Brain microvascular endothelial cell (primary cell): ENCODE measurements around the gene HOXB5.
A peak's percentile ranks its signal among the peaks of the same experiment; 100 is the strongest.

ENCODE experiments used
- DNase-seq: peaks from one replicate; pipeline ENCODE4 v3.0.0-alpha.2; 2020
- H3K27ac ChIP-seq: fragments of 250-450 bp; sonication (Bioruptor Pico); 2 replicates; pipeline ENCODE4 v1.5.1; 2020; ENCODE audit warnings: mild to moderate bottlenecking, moderate library complexity
- H3K27me3 ChIP-seq: fragments of 250-450 bp; sonication (Bioruptor Pico); replicated peaks from 2 replicates; pipeline ENCODE4 v1.5.1; 2020; ENCODE audit warnings: mild to moderate bottlenecking
- H3K36me3 ChIP-seq: fragments of 250-450 bp; sonication (Bioruptor Pico); replicated peaks from 2 replicates; pipeline ENCODE4 v1.5.1; 2020; ENCODE audit warnings: mild to moderate bottlenecking
- H3K4me3 ChIP-seq: 2 replicates; pipeline ENCODE4 v1.5.1; 2011; ENCODE audit warnings: low read depth, mild to moderate bottlenecking, control low read depth, low read length, moderate library complexity
- in situ Hi-C: cut with HindIII; loops from 2 replicates; pipeline ENCODE4 v1.10.0; 2017; ENCODE audit warnings: low sequenced_read_pairs, low pct_ligation_motif_present
- TF ChIP-seq, protein P1 (sequence below): IDR thresholded peaks from 2 replicates; pipeline ENCODE4 v1.5.1; 2011; ENCODE audit warnings: low read depth, mild to moderate bottlenecking, moderate library complexity, low read length, control low read depth, inconsistent platforms; ENCODE audit errors: missing control alignments

HOXB5 gene

DNA sequence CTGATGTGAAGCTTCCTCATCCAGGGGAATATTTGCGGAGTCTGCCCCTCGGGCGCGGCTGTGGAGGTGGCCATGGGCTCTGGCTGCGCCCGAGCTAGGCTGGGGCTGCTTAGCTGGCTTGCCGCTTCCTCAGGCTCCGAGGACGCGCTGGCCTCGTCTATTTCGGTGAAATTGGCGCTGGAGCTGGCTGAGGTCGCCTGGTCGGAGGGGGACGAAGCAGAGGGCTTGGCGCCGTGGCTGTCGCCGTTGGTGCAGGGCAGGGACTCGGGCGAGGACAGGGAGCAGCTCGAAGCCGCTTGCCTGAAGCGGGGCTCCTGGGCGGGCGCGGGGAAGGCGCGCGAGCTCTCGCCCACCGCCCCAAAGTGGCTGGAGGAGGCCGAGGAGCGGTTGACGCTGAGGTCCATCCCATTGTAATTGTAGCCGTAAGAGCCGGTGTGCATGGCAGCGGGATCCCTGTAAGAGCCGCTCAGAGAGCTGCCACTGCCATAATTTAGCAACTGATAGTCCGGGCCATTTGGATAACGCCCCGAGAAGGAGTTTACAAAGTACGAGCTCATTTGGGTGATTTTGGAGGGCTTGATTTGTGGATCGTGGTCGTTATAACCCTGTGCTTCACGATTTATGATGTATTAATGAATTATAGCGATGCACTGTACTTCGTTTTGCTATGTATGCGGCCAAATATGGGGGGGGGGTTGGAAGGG lies at the start of gene HOXB5:
HOXB5 (minus strand) TSS at position 654 of the 704 bp plus-strand sequence; CDS start at position 557, 97 bp downstream.
- no peaks in the 10 kb centered on the region for H3K36me3 ChIP-seq
- in situ Hi-C loops, result no loop called here
- TF ChIP-seq, protein P1, sequence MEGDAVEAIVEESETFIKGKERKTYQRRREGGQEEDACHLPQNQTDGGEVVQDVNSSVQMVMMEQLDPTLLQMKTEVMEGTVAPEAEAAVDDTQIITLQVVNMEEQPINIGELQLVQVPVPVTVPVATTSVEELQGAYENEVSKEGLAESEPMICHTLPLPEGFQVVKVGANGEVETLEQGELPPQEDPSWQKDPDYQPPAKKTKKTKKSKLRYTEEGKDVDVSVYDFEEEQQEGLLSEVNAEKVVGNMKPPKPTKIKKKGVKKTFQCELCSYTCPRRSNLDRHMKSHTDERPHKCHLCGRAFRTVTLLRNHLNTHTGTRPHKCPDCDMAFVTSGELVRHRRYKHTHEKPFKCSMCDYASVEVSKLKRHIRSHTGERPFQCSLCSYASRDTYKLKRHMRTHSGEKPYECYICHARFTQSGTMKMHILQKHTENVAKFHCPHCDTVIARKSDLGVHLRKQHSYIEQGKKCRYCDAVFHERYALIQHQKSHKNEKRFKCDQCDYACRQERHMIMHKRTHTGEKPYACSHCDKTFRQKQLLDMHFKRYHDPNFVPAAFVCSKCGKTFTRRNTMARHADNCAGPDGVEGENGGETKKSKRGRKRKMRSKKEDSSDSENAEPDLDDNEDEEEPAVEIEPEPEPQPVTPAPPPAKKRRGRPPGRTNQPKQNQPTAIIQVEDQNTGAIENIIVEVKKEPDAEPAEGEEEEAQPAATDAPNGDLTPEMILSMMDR, result no peak
- no peak for DNase-seq
- peak within 1 kb of the TSS; percentile 58 for H3K4me3 ChIP-seq
- peaks cover 95% of the 10 kb centered on the region for H3K27me3 ChIP-seq
- no peak within 1 kb of the TSS for H3K27ac ChIP-seq

GRCh38 chr17:48642843-48643696 lies 49.5 kb upstream of the HOXB5 start:
- Histone ChIP-seq H3K27me3 (peaks cover 96% of the 10 kb centered on the region), H3K4me3 (no peak overlapping the region), H3K27ac (no peak overlapping the region), H3K36me3 (no peaks in the 10 kb centered on the region)
- TF ChIP-seq, protein P1, result no peak
- in situ Hi-C loops, result no loop called here
- no peak for DNase-seq

DNA sequence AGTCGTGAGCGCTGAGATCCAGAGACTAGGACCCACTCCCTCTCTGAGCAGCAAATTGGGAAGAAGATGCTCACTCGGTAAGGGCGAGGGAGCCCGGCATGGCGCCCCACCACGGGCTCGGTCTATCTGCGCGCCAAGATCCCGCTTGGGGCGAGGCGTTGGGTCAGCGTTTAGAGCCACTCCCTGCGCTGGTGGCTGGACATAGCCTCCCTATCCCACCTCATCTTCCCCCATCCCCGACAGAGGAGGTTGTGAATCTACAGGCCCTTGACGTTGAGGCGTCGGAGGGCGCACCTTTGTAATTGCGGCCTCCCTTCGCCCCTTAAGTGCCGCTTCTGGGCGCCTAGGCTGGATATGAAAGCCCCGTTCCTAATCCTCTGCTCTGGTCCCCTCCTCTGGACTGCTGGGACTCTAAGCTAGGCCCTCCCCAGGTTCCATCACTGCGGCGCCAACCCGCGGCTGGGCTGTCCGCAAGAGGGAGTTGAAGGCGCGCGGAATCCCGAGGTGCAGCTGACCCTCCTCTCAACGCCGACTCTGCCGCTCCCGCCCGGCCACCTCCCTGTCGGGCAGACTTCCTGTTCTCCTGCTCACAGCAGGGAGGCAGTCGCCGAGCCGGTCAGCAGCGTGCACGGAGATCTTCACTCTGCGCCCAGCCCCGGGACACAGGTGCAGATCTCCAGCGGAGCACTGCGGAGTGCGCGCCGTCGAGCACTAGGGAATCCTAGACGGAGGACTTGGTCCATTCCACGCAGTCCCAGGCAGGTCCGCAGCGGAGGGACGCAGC lies 48.7 kb upstream of the HOXB5 start:
- no peak overlapping the region for H3K27ac ChIP-seq
- H3K4me3 ChIP-seq, result no peak overlapping the region
- no peaks in the 10 kb centered on the region for H3K36me3 ChIP-seq
- TF ChIP-seq, protein P1, result peak; percentile 1
- in situ Hi-C loops, result no loop called here
- H3K27me3 ChIP-seq, result peaks cover 97% of the 10 kb centered on the region
- DNase-seq, result no peak

- Histone ChIP-seq H3K27me3 (peaks cover 99% of the 10 kb centered on the region), H3K27ac (no peak overlapping the region), H3K4me3 (no peak overlapping the region), H3K36me3 (no peaks in the 10 kb centered on the region)
- no peak for DNase-seq
- TF ChIP-seq, protein P1, result no peak
- in situ Hi-C loops, result no loop called here
These were observed 48.0 kb upstream of the HOXB5 start for GRCh38 chr17:48641541-48642058.

DNA sequence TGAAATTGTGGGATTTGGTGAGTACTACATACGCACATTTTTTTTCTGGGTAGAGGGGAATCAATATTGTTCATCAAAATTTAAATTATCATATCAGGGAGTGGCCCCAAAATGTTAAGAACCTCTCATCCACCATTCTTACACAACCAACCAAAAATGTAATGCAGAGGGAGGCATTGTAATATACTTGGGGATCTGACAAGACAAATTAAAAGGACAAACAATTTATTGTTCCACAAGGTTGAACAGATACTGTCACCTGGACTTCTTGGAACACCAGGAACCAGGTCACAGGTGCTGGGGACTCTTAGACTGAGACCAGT lies 47.2 kb upstream of the HOXB5 start:
- Histone ChIP-seq H3K27ac (no peak overlapping the region), H3K27me3 (peaks cover 99% of the 10 kb centered on the region), H3K4me3 (no peak overlapping the region), H3K36me3 (no peaks in the 10 kb centered on the region)
- in situ Hi-C loops, result no loop called here
- TF ChIP-seq, protein P1, result no peak
- DNase-seq, result no peak
